DND-41 (cell line): ENCODE data around the gene OPN1SW.

Experiments used
- CTCF ChIP-seq: IDR thresholded peaks from 2 replicates; pipeline ENCODE4 v1.5.1; 2012; ENCODE audit warnings: borderline replicate concordance, low read length, moderate library complexity, mild to moderate bottlenecking; ENCODE audit not compliant: poor library complexity, severe bottlenecking; ENCODE audit errors: extremely low read depth
- EZH2 ChIP-seq: IDR thresholded peaks from 3 replicates; pipeline ENCODE4 v1.6.1; 2012; ENCODE audit warnings: borderline replicate concordance, low read depth, mild to moderate bottlenecking, moderate library complexity, low read length, inconsistent platforms; ENCODE audit not compliant: severe bottlenecking

- TF ChIP-seq CTCF (no peak), EZH2 (no peak)
Measured at GRCh38 chr7:128758553-128758952, 17.0 kb downstream of the OPN1SW start.
